ENCODE data around the gene OR51B5. TPM values are rescaled to one million over a fixed set of nuclear protein-coding genes. Genes with fewer than 3 reads are reported as not detected.
A peak's percentile ranks its signal among the peaks of the same experiment; 100 is the strongest.
"Not testable (repeated sequence)": the region's sequence is repeated elsewhere in the genome, so short reads cannot be mapped to it uniquely, and the experiment has no call there.

OR51B5 gene
- total RNA-seq, 1 experiment from 2014 or later: not detected

DNA sequence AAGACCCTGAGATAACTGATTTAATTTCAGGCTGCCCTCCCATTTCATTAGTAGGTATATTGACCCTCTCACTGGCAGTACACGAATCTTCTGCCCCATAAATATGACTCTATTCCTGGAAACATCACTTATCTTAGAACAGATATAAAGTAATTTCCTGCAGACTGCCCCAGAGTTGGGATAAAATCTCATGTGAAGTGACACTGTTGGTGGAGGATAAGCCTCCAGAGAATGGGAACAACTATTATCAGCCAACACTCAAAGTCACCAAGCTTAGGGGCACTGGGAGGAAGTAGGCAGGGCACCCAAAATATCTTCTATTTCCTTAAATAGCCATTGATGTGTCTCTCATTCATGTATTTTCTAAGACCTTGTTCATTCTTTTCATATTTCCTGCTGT is 8.2 kb downstream of the OR51B5 start:
- DNase-seq (ENCODE audit: low spot score): no peak

GRCh38 chr11:5324197-5324596 is 19.1 kb downstream of the OR51B5 start, which contains the start of gene OR51B2:
Gene OR51B2, minus strand, starts transcription at chr11:5324297. Its CDS starts 0 bp downstream, at chr11:5324297.
- DNase-seq (ENCODE audit: low spot score): no peak

DNA sequence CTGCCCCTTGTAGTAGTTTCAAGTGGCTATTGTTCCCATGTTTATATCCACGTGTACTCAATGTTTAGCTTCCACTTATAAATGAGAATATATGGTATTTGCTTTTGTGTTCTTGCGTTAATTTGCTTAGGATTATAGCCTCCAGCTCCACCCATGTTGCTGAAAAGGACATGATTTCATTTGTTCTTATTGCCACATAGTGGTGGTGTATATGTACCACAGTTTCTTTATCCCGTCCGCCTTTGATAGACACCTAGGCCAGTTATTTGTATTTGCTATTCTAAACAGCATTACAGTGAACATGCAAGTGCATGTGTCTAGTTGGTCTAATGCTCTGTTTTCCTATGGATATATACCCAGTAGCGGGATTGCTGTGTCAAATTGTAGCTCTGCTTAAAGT is 26.0 kb downstream of the OR51B5 start:
- DNase-seq (ENCODE audit: low spot score): peak; percentile 12

GRCh38 chr11:5313326-5314023 is 29.8 kb downstream of the OR51B5 start:
- not testable (repeated sequence) for DNase-seq (ENCODE audit: low spot score)

DNA sequence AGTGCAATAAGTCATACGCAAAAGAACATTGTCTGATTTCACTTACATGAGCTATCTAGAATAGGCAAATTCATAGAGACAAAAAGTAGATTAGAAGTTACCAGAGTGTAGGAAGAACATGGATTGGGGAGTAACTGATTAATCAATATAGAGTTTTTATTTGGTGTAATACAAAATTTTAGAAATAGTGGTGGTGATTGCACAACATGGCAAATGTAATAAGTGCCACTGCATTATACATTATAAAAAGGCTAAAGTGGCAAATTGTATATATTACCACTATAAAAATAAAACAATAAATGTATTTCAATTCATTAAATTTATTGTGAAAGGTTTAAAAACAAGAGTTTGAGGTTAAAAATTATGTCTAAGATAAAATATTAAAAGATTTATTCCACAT is 32.9 kb downstream of the OR51B5 start:
- DNase-seq (ENCODE audit: low spot score): no peak

DNA sequence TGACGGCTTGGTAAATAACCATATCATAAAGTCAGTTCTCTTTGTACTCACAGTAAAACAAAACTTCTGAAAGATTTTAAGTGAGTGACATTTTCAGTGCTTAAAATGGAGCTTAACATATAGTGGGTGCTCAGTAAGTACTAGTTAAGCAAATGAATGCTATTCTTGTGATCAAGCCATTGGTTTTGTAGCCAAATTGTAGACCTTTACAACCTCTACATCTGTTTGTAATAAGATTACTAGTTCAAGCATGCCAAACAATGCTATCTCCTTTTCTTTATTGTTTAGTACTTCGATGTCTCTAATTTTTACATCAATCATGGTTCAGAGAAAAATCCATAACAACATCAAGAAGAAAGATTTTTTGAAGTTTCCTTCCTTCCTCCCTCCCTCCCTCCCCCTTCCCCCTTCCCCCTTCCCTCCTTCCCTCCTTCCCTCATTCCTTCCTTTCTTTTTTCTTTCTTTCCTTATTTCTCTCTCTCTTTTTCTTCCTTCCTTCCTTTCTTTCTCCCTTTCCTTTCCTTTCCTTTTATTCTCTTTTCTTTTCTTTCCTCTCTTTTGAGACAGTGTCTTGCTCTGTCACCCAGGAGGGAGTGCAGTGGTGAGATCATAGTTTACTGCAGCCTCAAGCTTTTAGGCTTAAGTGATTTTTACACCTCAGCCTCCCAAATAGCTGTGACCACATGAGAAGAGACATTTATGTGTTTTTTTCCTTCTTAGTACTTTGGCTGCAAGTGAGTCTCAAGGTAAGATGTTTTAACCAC is 35.9 kb downstream of the OR51B5 start:
- no peak for DNase-seq (ENCODE audit: low spot score)

- DNase-seq (ENCODE audit: low spot score): no peak
Measured at GRCh38 chr11:5304046-5304445, 39.3 kb downstream of the OR51B5 start.

- DNase-seq (ENCODE audit: low spot score): no peak
Measured at GRCh38 chr11:5303626-5304025, 39.7 kb downstream of the OR51B5 start.

DNA sequence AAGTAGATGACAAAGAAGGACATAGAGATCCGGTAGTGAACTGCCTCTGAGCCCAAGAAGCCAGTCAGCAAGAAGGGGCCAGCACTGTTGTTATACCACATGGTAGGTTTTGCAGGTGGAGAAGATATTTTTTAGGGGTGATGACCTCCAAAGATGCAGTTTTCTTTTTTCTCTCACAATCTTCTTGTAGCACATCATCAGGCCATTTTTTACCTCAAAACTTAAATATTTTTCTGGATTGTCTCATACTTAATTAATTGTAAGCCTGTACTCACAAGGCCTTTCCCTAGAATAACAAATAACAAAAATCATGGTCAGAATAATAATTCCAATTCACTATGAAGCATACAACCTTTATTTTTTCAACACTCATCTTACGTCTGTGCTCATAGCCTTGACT is 41.5 kb downstream of the OR51B5 start, which contains the start of gene OR51B4:
OR51B4 (minus strand) TSS at position 101 of the 400 bp plus-strand sequence; CDS start at position 101, 0 bp downstream.
- DNase-seq (ENCODE audit: low spot score): no peak

- no peak for DNase-seq (ENCODE audit: low spot score)
Measured at GRCh38 chr11:5300251-5300650, 43.1 kb downstream of the OR51B5 start.

- no peak for DNase-seq (ENCODE audit: low spot score)
Measured at GRCh38 chr11:5298451-5298850, 44.9 kb downstream of the OR51B5 start.

GRCh38 chr11:5297721-5298323 is 45.5 kb downstream of the OR51B5 start:
- no peak for DNase-seq (ENCODE audit: low spot score)

- not testable (repeated sequence) for DNase-seq (ENCODE audit: low spot score)
Measured at GRCh38 chr11:5294342-5294995, 48.9 kb downstream of the OR51B5 start.

- no peak for DNase-seq (ENCODE audit: low spot score)
Measured at GRCh38 chr11:5293028-5293427, 50.3 kb downstream of the OR51B5 start.

Small RNA genes lying within 50 kb of the gene (small RNA-seq; reads per million reads assigned to genes)
- not detected for gene AC104389.3

Other genes with a start within 250 kb of the OR51B5 start
- gene OR52A5, start 205.2 kb downstream of the OR51B5 start, total RNA-seq (2014; rRNA removed; shearing (Covaris generic)): not detected in 2 replicates
- not detected in 2 replicates for gene OR52A1, start 188.8 kb downstream of the OR51B5 start, total RNA-seq (2014; rRNA removed; shearing (Covaris generic))
- not detected in 2 replicates for gene OR51V1, start 142.8 kb downstream of the OR51B5 start, total RNA-seq (2014; rRNA removed; shearing (Covaris generic))
- not detected in 2 replicates for gene HBB, start 116.5 kb downstream of the OR51B5 start, total RNA-seq (2014; rRNA removed; shearing (Covaris generic))
- not detected in 2 replicates for gene HBD, start 109.0 kb downstream of the OR51B5 start, total RNA-seq (2014; rRNA removed; shearing (Covaris generic))
- gene HBG1, start 93.7 kb downstream of the OR51B5 start, total RNA-seq (2014; rRNA removed; shearing (Covaris generic)): not detected in 2 replicates
- not detected in 2 replicates for gene HBG2, start 88.7 kb downstream of the OR51B5 start, total RNA-seq (2014; rRNA removed; shearing (Covaris generic))
- gene HBE1, start 73.6 kb downstream of the OR51B5 start, total RNA-seq (2014; rRNA removed; shearing (Covaris generic)): not detected in 2 replicates
- gene OR51B4, start 41.6 kb downstream of the OR51B5 start, total RNA-seq (2014; rRNA removed; shearing (Covaris generic)): not detected in 2 replicates
- gene OR51B2, start 19.2 kb downstream of the OR51B5 start, total RNA-seq (2014; rRNA removed; shearing (Covaris generic)): not detected in 2 replicates
- not detected in 2 replicates for gene OR51B6, start 8.0 kb upstream of the OR51B5 start, total RNA-seq (2014; rRNA removed; shearing (Covaris generic))
- gene OR51M1, start 40.3 kb upstream of the OR51B5 start, total RNA-seq (2014; rRNA removed; shearing (Covaris generic)): not detected in 2 replicates
- gene OR51Q1, start 78.6 kb upstream of the OR51B5 start, total RNA-seq (2014; rRNA removed; shearing (Covaris generic)): not detected in 2 replicates
- not detected in 2 replicates for gene OR51I1, start 98.0 kb upstream of the OR51B5 start, total RNA-seq (2014; rRNA removed; shearing (Covaris generic))
- not detected in 2 replicates for gene OR51I2, start 105.8 kb upstream of the OR51B5 start, total RNA-seq (2014; rRNA removed; shearing (Covaris generic))
- gene OR52D1, start 145.2 kb upstream of the OR51B5 start, total RNA-seq (2014; rRNA removed; shearing (Covaris generic)): not detected in 2 replicates
- not detected in 2 replicates for gene UBQLN3, start 166.4 kb upstream of the OR51B5 start, total RNA-seq (2014; rRNA removed; shearing (Covaris generic))
- not detected in 2 replicates for gene UBQLNL, start 173.2 kb upstream of the OR51B5 start, total RNA-seq (2014; rRNA removed; shearing (Covaris generic))
- gene OR52H1, start 205.0 kb upstream of the OR51B5 start, total RNA-seq (2014; rRNA removed; shearing (Covaris generic)): not detected in 2 replicates
- not detected in 2 replicates for gene OR52B6, start 237.4 kb upstream of the OR51B5 start, total RNA-seq (2014; rRNA removed; shearing (Covaris generic))